GM13976 (cell line): Measurements from ENCODE around the gene ZBTB8OS.

Source experiments
- DNase-seq: peaks from one replicate; pipeline ENCODE4 v3.0.0; 2012; ENCODE audit warnings: low spot score
- in situ Hi-C: fragments of 300-500 bp; cut with MboI; formaldehyde crosslinking; loops from one replicate; pipeline ENCODE4 v1.12.0; 2022; ENCODE audit warnings: low sequenced_read_pairs, mixed read lengths, inconsistent platforms; ENCODE audit not compliant: unreplicated experiment
- TF ChIP-seq, protein P1 (sequence below): IDR thresholded peaks from 2 replicates; pipeline ENCODE4 v1.5.1; 2012; ENCODE audit warnings: borderline replicate concordance, mild to moderate bottlenecking; ENCODE audit not compliant: insufficient read depth; ENCODE audit errors: extremely low read depth, missing control alignments, control extremely low read depth

Gene ZBTB8OS

GRCh38 chr1:32666901-32667566 is 16.7 kb upstream of the ZBTB8OS start:
- in situ Hi-C loops: no loop called here
- TF ChIP-seq, protein P1, sequence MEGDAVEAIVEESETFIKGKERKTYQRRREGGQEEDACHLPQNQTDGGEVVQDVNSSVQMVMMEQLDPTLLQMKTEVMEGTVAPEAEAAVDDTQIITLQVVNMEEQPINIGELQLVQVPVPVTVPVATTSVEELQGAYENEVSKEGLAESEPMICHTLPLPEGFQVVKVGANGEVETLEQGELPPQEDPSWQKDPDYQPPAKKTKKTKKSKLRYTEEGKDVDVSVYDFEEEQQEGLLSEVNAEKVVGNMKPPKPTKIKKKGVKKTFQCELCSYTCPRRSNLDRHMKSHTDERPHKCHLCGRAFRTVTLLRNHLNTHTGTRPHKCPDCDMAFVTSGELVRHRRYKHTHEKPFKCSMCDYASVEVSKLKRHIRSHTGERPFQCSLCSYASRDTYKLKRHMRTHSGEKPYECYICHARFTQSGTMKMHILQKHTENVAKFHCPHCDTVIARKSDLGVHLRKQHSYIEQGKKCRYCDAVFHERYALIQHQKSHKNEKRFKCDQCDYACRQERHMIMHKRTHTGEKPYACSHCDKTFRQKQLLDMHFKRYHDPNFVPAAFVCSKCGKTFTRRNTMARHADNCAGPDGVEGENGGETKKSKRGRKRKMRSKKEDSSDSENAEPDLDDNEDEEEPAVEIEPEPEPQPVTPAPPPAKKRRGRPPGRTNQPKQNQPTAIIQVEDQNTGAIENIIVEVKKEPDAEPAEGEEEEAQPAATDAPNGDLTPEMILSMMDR: no peak
- no peak for DNase-seq

DNA sequence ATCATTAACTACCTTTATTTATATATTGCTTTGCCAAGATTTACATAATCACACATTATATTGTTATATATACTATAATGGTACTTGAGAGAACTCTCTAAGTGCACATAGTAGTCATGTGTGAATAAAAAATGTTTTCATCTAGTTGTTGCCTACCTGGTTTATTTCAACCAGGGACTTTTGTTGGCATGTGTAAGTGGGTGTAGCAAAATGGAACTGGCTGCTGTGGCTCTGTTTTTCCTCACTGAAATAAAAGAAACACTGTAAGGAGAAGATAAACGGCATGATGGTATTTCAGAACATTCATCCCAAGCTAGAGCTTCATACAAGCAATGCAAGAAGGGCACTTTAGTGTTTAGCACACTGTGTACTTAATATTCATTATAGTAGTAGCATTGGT is 15.6 kb upstream of the ZBTB8OS start:
- TF ChIP-seq, protein P1: no peak
- in situ Hi-C loops: no loop called here
- no peak for DNase-seq

- TF ChIP-seq, protein P1: no peak
- in situ Hi-C loops: no loop called here
- DNase-seq: no peak
Observed at GRCh38 chr1:32659581-32659980, 9.2 kb upstream of the ZBTB8OS start.

GRCh38 chr1:32652244-32652962 is 2.1 kb upstream of the ZBTB8OS start:
- in situ Hi-C loops: no loop called here
- no peak for DNase-seq

DNA sequence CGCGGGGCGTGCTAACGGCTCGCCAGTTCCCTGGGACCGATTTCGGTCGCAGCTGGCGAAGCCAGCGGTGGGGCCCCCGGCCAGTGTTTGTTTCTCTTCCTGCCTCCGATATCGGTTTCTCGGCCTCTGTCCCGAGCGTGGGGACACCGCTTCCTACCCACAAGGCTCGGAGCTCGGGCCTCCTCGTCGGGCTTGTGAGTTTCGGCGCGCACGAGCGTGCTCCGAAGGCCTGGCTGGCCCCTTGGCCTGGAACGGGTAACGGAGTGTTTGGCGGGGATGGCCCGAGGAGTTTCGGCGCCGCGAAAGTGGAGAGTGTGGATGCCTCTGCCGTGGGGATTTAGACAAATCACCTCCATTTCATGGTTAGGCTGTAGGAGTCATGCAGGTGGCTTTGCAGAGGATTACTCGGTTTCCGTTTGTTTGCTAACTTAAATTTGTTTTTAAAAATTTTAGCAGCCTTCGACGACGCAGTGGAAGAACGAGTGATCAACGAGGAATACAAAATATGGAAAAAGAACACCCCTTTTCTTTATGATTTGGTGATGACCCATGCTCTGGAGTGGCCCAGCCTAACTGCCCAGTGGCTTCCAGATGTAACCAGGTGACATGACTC is 1.2 kb upstream of the ZBTB8OS start:
- in situ Hi-C loops: no loop called here
- DNase-seq: peak; percentile 73
- TF ChIP-seq, protein P1: no peak

More at GRCh38 chr1:32652244-32652962, 2.1 kb upstream of the ZBTB8OS start:
- TF ChIP-seq, protein P1: no peak

DNA sequence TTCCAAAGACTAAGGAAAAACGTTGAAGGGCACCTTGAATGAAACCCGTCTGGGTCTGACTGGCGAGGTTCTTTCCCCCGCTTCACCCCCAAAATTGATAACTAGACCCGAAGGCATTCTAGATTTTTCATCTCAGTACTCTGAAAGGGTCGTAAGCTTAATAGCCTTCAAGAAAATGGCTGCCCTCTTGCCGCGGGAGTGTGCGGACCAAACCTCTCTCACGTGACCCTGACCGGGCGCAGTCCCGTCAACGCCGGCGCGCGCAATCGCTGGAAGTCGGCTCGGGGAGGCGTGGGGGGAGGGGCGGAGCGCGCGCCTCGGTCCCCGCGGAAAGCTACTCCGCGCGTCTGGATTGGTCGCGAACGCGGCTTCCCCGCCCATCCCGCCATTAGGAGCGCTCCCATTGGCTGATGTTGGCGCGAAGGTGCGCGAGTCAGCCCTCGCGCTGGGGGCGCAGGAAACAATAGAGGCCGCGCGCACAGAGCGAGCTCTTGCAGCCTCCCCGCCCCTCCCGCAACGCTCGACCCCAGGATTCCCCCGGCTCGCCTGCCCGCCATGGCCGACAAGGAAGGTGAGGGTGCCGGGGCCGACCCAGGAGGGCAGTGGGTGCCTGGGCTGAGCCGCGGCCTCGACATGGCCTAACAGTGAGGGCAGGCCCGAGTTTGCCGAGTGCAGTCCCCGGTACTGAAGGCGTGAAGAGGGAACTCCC is 556 bp upstream of the ZBTB8OS start, which contains the start of gene RBBP4:
TSS of gene RBBP4 (plus strand) at position 457 of the 709 bp plus-strand sequence. CDS start at position 556, 99 bp downstream.
- peak; percentile 98 for DNase-seq
- in situ Hi-C loops: no loop called here
- TF ChIP-seq, protein P1: no peak
